Activated T-helper 1 cell treated with anti-CD3 and anti-CD28 coated beads, Interleukin-2, amount 50 U/mL, for 16 hours (primary cell): Measurements from ENCODE around the gene XG.
"Not testable (repeated sequence)": the region's sequence is repeated elsewhere in the genome, so short reads cannot be mapped to it uniquely, and the experiment has no call there.

Experiments
- DNase-seq, 2 donors: peaks; one replicate each; pipeline ENCODE4 v3.0.0-alpha.2; 2020; ENCODE audit warnings: low read depth in 1 of 2, low spot score in 1 of 2

The XG gene

GRCh38 chrX:2774776-2775175 lies 22.9 kb downstream of the XG start:
- no peak for DNase-seq

- DNase-seq, result not testable (repeated sequence)
Measured at GRCh38 chrX:2780472-2781225, 28.8 kb downstream of the XG start.

- no peak for DNase-seq
Measured at GRCh38 chrX:2781226-2781571, 29.4 kb downstream of the XG start.

- DNase-seq, result no peak
Measured at GRCh38 chrX:2781698-2782097, 29.9 kb downstream of the XG start.

- no peak for DNase-seq
Measured at GRCh38 chrX:2782171-2782570, 30.3 kb downstream of the XG start.

- DNase-seq, result no peak
Measured at GRCh38 chrX:2782778-2783177, 30.9 kb downstream of the XG start.

GRCh38 chrX:2784026-2784425 lies 32.2 kb downstream of the XG start:
- DNase-seq, result no peak

- no peak for DNase-seq
Measured at GRCh38 chrX:2785538-2785937, 33.7 kb downstream of the XG start.

GRCh38 chrX:2788980-2789379 lies 37.1 kb downstream of the XG start:
- DNase-seq, result no peak

GRCh38 chrX:2789569-2789968 lies 37.7 kb downstream of the XG start:
- no peak for DNase-seq

GRCh38 chrX:2793752-2794151 lies 41.9 kb downstream of the XG start:
- DNase-seq, result no peak

- DNase-seq, result no peak
Measured at GRCh38 chrX:2794336-2794735, 42.5 kb downstream of the XG start.

GRCh38 chrX:2796808-2797207 lies 45.0 kb downstream of the XG start:
- not testable (repeated sequence) for DNase-seq

- no peak for DNase-seq
Measured at GRCh38 chrX:2799369-2799768, 47.5 kb downstream of the XG start.

- DNase-seq, result not testable (repeated sequence)
Measured at GRCh38 chrX:2799980-2800379, 48.1 kb downstream of the XG start.

- DNase-seq, result no peak
Measured at GRCh38 chrX:2801223-2801622, 49.4 kb downstream of the XG start.

- not testable (repeated sequence) for DNase-seq
Measured at GRCh38 chrX:2802376-2803090, 50.7 kb downstream of the XG start.

GRCh38 chrX:2803486-2803885 lies 51.6 kb downstream of the XG start:
- DNase-seq, result not testable (repeated sequence)

- DNase-seq, result not testable (repeated sequence)
Measured at GRCh38 chrX:2804106-2804843, 52.4 kb downstream of the XG start.

- DNase-seq, result not testable (repeated sequence)
Measured at GRCh38 chrX:2804858-2805257, 53.0 kb downstream of the XG start.

- no peak for DNase-seq
Measured at GRCh38 chrX:2811271-2811670, 59.4 kb downstream of the XG start.
